ENCODE measurements around the gene HEATR5B. TPM values are rescaled to one million over a fixed set of nuclear protein-coding genes. Genes with fewer than 3 reads are reported as not detected.

The HEATR5B gene
- total RNA-seq, 1 experiment from 2014 or later: 8.2 TPM

DNA sequence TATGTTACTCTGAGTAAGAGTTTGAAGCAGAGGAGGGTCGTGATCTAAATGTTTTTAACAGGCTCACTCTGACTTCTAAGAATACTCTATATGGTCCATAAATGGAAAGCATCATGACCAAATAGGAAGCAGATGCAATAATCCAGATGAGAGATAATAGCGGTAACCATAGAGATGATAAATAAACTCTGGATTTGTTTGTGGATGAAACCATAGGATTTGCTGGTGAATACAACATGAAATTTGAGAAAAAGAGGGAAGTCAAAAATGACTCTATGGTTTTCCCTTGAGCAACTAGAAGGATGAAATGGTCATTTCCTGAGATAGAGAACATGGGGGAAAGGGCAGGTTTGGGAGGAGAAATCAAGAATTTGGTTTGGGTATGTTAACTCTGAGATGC is 3.9 kb downstream of the HEATR5B start:
- in situ Hi-C loops (cut with HindIII; ENCODE audit: low sequenced_read_pairs): no loop called here
- no peak for DNase-seq (ENCODE audit: low spot score)

DNA sequence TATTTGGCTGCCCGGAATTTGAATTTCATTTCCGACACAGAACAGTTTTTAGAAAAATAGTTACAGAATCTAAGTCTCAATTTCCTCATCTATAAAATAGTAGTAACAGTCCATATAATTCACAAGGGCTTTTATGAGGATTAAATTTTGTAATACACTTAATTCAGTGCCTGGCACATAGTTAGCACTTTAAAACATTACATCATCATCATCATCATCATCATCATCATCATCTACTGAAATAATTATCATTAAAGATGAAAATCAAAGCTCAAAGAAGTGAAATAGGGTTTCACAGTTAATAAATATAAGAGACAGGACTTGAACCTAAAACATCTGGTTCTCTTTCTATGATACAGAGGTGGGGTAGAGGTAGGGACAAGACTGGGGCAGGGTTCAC is 13.2 kb downstream of the HEATR5B start:
- in situ Hi-C loops (cut with HindIII; ENCODE audit: low sequenced_read_pairs): no loop called here
- DNase-seq (ENCODE audit: low spot score): no peak

DNA sequence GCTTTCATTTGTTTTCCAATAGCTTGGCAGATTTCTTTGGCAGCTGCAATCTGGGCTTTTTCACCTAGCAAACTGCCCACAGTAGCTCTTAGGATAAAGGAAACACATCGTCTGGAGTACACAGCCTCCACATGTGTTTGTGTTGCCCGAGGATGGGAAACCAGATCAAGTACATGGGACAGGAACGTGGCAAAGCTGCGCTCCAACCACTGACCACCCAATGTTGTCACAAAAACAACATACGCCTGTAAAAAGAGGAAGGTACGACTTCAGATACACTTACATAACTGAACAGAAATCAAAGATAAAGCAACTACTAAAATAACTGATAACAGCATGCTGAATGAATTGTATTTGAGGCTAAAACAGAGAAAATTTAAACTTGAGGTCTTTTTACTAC is 15.5 kb downstream of the HEATR5B start:
- in situ Hi-C loops (cut with HindIII; ENCODE audit: low sequenced_read_pairs): no loop called here
- DNase-seq (ENCODE audit: low spot score): no peak

DNA sequence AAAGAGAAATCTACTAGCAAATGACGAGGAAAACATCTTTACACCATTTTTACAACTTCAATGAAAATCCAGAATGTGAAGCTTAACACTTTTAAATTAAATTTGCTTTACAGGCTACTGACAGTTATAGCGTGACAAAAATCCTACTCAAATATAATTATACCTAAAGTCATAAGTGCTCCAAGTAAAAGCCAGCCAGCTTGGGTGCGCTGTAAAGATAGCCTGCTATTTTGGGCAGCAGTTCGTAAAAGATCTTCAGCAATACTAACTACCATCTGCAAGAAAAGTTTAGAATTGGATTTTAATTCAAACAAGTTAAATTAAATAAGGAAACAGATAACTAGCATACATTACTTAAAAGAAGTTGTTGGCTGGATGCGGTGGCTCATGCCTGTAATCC is 22.4 kb downstream of the HEATR5B start:
- in situ Hi-C loops (cut with HindIII; ENCODE audit: low sequenced_read_pairs): no loop called here
- DNase-seq (ENCODE audit: low spot score): no peak

DNA sequence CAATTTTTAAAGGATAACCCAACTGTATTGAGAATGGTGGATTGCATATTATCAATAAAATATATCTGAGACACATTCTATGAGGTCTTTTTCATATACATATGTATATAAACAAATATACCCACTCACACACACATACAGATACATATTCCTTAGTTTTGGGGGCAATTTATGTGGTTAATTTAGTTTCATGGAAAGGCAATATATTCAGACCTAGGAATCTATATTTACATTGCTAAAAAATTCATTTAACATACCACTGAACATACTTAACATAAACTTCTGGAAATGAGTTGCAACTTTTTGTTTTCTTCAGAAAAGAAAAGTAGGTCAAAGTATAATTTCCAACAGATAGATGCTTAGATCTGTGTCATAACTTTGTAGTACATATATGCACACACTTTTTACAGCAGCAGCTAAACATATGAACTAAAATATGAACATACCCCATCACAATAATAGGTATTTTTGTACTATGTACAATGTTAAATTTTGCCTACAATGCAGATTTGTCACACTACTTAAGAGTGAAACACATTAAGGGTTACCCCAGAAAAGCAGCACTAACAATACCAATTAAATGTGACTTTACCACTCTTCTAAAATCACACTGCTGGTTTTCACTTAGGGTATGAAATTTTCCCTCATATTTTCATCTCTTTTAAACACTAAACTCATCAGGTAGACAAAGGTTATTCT is 23.0 kb downstream of the HEATR5B start:
- no peak for DNase-seq (ENCODE audit: low spot score)
- in situ Hi-C loops (cut with HindIII; ENCODE audit: low sequenced_read_pairs): no loop called here

DNA sequence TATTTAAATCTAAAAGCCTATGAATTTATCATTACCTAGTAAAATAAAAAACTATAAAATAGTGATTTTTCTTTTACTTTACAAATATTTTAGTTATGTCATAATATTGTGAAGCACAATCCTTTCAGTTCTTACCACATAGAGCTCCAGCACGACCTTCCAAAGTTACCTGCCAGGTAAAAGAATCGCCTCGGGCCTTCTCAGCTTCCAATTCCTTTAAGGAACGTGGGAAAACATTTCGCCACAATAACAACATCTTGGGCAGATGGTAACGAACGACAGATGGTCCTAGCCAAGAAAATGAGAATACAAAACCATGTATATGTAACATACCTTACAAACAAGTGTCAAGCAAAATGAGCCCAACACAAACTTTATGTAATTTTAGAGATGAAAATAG is 23.7 kb downstream of the HEATR5B start:
- in situ Hi-C loops (cut with HindIII; ENCODE audit: low sequenced_read_pairs): no loop called here

DNA sequence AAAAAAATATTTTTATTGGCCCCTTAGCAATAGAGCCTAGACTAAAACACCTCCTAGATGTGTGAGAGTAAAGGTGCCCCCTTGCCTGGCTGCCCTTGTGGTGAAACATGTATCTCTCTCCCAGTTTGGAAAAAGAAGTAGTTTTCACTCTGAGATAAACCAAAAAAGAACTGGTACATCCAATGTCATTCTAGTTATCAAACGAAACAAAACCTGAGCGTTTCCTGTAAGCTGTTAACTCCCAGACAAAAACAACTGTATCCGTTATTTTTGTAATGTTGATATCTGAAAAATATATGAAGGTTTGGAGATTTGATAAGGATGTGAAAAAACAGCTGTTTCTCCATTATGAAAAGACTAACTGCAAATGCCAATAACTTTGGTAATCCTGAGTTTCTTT is 24.3 kb downstream of the HEATR5B start:
- no peak for DNase-seq (ENCODE audit: low spot score)
- in situ Hi-C loops (cut with HindIII; ENCODE audit: low sequenced_read_pairs): no loop called here

More for the DNA sequence above, 23.7 kb downstream of the HEATR5B start:
- no peak for DNase-seq (ENCODE audit: low spot score)

DNA sequence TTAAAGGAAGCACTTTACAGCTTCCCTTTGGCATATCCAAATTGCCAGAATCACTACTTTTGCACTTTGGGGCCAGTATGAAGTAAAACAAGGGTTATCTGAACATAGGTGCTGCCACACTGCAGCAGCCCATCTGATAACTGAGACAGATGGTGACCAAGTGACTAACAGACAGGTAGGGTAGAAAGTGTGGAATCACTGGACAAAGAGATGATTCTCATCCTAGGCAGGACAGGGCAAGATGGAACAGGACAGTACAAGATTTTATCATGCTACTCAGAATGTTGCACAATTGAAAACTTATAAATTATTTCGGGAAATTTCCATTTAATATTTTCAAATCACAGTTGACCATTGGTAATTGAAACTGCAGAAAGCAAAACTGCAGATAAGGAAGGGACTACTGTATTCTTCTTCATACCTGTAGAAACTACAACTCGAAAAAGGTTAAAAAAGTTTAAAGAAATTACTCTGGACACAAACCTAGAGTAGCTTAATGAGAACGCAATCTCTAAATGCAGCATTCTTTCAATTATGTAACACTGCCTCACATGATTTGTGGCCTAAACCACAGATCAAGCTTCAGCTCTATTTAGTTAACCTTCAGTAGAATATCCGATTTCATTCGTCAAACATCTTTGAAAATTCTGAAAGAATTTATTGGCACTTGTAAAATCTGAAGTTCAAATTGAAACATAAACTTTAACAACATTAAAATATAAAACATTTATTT is 31.4 kb downstream of the HEATR5B start:
- in situ Hi-C loops (cut with HindIII; ENCODE audit: low sequenced_read_pairs): no loop called here
- no peak for DNase-seq (ENCODE audit: low spot score)

DNA sequence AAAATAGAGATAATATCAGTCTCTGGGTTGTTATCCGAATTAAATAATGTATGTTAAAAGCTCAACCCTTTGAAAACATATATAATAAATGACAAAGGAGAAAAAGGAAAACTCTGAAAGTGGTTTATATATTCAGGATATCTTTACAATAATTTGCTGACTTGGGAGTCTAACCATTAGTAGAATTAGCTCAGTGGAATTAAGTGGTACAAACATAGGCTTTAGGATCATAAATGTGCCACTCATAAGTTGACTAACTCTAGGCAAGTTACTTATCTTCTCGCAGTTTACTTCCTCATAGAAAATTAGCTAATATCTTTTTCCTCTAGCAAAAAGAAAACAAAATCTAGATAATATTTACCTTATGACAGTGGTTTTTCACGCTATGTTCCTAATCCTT is 44.6 kb downstream of the HEATR5B start:
- no peak for DNase-seq (ENCODE audit: low spot score)
- in situ Hi-C loops (cut with HindIII; ENCODE audit: low sequenced_read_pairs): no loop called here

DNA sequence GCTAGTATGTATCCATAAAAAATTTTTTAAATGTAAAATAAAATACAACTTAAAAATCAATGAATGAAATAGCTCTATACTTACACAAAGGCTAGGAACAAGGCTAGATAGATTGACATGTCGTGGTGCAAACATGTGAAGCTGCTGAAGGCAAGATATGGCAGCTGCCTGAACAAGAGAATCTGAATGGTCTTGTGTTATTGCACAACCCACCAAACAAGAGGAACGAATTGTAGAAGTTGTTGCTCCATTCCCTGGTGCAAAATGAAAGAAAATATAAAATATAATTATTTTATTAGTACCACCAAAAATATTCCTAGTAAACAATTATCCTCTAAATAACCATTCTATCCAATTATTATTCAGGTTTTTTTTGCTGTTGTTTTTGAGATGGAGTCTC is 46.4 kb downstream of the HEATR5B start:
- no peak for DNase-seq (ENCODE audit: low spot score)
- in situ Hi-C loops (cut with HindIII; ENCODE audit: low sequenced_read_pairs): no loop called here

DNA sequence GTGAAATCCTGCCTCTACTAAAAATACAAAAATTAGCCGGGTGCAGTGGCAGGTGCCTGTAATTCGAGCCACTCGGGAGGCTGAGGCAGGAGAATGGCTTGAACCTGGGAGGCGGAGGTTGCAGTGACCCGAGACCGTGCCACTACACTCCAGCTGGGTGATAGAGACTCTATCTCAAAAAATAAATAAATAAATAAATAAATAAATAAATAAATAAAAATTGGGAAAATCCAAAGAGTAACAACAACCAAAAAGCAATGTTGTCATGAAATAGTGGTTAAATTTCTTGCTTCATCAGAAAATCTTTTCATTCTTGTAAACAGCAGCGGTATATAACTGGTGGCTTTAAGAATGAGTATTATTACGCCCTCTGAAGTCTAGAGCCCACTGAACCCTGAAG is 54.4 kb downstream of the HEATR5B start:
- in situ Hi-C loops (cut with HindIII; ENCODE audit: low sequenced_read_pairs): no loop called here
- DNase-seq (ENCODE audit: low spot score): no peak

DNA sequence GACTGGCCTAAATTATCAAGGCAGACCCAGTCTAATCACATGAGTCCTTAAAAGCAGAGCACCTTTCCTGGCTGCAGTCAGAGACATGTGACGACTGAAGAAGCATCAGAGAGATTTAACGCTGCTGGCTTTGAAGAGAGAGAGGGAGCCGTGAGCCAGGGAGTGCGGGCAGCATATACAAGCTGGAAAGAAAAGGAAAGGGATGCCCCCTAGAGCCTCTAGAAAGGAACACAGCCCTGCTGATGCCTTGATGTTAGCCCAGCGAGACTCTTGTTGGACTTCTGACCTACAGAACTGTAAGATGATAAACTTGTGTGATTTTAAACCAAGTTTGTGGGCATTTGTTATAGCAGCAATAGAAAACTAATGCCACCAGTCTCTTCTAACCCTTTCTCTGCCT is 58.1 kb downstream of the HEATR5B start:
- in situ Hi-C loops (cut with HindIII; ENCODE audit: low sequenced_read_pairs): no loop called here
- DNase-seq (ENCODE audit: low spot score): peak; percentile 10

DNA sequence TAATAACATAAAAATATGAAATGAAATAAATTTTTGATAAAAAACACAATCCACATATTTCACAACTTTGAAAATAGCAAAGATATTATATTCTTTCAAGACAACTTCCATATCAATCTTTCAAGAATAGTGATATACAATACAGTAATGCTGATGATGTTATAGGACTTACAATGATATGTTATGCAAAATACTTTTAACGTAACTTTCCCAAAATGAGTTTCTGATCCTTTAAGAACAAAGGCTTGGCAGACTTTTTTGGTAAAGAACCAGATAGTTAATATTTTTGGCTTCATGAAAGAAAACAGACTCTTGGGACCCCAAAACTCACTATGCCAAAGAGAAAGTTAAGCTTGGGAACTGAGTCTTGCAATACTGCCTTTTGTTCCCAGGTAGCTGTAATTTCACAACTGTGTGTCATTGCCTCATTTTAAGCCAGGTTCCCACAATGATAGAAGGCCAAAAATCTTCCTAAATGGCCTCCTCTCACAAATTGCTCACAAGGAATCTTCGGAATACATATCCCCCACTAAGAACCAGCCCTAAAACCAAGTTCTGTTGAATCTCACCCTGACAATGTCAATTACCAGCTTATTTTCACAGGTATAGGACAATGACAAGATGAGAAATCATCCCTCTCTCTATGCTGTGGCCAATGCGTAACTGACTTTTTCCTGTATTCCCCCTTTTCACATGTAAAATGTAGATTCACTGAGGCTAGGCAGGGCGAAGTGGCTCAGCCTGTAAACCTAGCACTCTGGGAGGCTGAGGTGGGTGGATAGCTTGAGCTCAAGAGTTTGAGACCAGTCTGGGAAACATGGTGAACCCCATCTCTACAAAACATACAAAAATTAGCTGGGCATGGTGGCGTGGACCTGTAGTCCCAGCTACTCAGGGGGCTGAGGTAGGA is 63.0 kb downstream of the HEATR5B start:
- in situ Hi-C loops (cut with HindIII; ENCODE audit: low sequenced_read_pairs): no loop called here
- DNase-seq (ENCODE audit: low spot score): no peak

DNA sequence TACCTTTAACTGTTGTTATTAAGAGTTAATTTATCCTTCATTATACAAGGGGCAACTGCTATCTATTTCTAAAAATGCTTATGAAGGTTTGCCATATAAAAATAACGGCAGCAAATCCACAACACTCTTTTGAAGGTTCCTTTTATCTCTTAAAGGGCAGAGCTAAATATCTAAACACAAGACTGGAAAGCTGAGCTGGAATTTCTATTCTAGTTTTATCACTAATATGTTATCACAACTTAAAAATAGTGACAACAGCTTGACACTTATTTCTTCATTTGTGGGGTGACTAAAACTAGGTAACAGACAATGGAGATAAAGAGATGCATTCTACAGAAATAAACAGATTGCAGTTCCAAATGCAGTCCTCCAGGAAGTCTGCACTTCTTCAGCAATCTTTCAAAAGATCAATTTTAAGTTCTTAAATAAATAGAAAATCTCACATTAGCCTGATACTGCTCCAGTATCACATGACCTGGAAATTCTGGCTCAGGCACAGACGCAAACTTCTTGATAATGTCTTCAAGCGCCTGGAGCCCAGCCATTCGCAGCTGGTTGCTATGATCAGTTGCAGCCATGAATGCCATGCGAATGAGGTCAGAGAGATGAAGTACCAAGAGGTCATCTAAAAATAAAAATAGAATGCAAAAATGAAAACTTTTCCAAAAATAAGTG is 63.8 kb downstream of the HEATR5B start:
- DNase-seq (ENCODE audit: low spot score): no peak
- in situ Hi-C loops (cut with HindIII; ENCODE audit: low sequenced_read_pairs): no loop called here

DNA sequence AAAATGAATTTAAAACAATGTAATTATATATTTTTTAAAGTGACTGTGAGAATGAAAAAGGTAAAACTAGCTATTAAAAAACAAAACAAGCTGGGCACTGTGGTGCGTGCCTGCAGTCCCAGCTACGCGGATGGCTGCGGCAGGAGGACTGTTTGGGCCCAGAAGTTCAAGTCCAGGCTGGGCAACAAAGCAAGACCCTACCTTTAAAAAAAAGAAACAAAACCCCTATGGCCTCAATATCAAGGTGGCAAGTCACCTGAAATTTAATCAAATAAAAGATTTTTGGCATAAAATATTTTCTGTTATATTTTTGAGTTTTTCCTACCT is 70.9 kb downstream of the HEATR5B start:
- in situ Hi-C loops (cut with HindIII; ENCODE audit: low sequenced_read_pairs): no loop called here
- no peak for DNase-seq (ENCODE audit: low spot score)

DNA sequence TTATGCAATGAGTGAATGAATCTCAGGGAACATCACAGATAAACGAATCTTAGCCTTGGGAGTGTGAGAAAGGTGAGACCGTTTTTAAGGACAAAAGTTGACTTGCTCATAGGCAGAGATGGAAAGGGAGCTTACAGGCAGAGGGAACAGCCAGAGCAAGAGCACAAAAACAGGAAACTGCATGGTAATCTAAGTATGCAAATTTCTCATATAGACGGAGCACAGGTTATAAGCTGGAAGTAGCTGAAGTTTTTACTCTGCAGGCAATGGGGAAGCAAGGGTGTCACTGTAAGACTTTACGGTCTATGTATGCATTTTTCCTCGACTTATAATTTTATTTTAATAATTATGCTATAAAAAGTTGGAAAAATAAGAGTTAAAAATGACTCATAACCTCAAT is 73.0 kb downstream of the HEATR5B start:
- DNase-seq (ENCODE audit: low spot score): no peak
- in situ Hi-C loops (cut with HindIII; ENCODE audit: low sequenced_read_pairs): no loop called here

DNA sequence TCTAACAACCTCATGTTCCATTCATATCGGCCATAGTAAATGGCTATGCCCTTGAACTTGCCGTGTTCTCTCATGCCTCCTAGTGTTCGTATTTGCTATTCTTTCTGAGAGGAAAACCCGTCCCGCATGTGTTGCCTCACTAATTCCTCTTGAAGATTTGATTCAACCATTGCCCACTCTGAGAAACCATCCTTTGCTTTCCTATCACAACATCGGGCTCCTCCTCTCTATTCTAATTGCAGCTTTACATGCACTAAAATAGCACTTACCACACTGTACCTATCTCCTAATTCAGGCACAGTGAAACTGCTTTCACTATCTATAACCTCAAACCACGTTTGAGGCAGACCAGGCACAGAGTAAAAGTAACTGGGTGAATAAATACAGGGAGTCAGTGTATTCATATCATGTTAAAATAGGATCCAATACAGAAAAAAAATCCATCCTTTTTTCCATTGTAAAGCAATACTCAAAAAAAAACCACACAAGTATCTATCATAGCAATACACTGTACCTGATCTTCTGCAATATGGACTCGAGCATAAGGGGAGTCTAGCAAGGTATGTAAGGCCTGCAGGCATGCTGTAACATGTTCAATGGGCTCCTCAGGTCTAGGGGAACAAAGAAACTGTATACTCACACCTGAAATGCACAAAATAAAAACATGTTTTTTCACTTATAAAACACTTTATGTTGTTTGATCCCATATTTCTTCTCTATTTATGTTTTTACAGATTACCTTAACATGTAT is 78.9 kb downstream of the HEATR5B start:
- no peak for DNase-seq (ENCODE audit: low spot score)
- in situ Hi-C loops (cut with HindIII; ENCODE audit: low sequenced_read_pairs): no loop called here

DNA sequence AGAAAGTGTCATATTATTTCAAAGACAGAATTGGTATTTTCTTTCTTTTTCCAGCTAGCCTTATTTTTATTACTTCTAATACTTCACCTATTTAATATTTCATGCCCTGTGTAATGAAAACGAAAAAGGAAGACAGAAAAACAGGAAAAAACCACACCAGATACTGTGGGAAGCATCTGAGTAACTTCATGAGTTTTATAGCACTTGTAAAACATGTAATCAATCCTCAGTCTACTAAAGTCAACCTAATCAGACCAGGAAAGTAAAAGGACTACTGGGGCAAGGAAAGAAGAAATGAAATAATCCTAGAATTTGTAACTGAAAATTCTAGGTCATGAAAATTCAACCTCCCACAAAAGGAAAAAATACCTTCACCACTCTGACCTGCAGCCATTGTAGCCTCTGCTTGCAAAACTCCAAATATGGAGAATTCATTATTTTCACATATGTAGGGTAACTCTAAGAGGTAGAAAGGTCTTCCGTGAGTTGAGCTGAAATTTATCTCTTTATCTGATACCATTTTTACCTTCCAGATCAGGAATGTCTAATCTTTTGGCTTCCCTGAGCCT is 83.1 kb downstream of the HEATR5B start:
- no peak for DNase-seq (ENCODE audit: low spot score)
- in situ Hi-C loops (cut with HindIII; ENCODE audit: low sequenced_read_pairs): no loop called here

DNA sequence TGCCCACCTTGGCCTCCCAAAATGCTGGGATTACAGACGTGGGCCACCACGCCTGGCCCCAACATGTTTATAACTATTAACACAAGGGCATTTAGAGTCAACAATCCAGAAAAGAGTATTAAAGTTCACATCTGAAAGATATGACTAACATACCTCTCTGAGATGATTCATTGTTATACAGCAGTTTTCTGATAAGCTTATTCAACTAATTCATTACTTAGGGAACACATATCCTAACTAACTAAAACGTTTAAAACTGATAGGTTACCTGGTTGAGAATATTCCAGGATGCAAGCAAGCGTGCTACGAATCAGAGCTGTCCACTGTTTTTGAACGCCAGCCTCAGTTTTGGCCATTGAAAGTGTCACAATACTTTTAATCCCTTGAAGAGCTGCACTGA is 83.9 kb downstream of the HEATR5B start:
- in situ Hi-C loops (cut with HindIII; ENCODE audit: low sequenced_read_pairs): no loop called here

More for the DNA sequence above, 83.9 kb downstream of the HEATR5B start:
- no peak for DNase-seq (ENCODE audit: low spot score)

All from G401 (cell line).